ENCODE results near the gene LVRN. TPM values are rescaled to one million over a fixed set of nuclear protein-coding genes. Genes with fewer than 3 reads are reported as not detected.

The LVRN gene
- total RNA-seq, 1 experiment from 2014 or later: 0.09 TPM

DNA sequence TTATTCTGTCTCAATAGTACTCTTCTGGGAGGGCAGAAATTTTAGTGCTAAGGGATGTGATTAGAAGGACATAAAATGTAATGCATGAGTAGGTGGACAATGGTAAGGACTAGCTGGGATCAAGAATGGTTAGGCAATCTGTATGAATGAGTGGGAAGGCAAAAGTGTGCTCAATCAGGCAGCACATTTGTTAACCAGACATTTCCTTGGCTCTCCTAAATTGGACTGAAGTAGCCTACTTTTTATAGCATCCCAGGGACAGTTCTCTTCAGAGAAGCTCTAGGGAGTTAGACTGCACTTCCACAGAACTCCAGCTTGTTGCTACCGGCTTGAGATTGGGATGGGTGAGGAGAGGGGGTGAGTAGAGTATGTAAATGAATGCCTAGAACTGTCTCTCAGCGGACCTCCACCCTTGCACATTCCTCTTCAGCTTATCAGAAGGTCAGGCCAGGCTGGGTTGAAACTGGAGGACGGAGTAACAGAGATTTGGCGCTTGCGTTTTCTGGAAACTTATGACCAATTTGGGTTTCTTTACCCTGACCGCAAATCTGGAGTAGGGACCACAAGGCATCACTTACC, 51.0 kb downstream of the LVRN start:
- Histone ChIP-seq H3K23ac (ENCODE audit: insufficient read length, low read depth, low read length) (no peak overlapping the region), H2AFZ (ENCODE audit: low read length) (no peak overlapping the region), H3K79me1 (ENCODE audit: insufficient read depth, low read depth, low read length, poor library complexity, severe bottlenecking) (no peaks in the 10 kb centered on the region), H4K5ac (ENCODE audit: insufficient read length, low read depth, low read length) (no peak overlapping the region), H3K9me3 (ENCODE audit: control insufficient read depth, low read depth, low read length) (no peaks in the 10 kb centered on the region), H3K4ac (ENCODE audit: low read depth, low read length) (no peak overlapping the region), H4K20me1 (ENCODE audit: control insufficient read depth, insufficient read depth, insufficient read length) (no peaks in the 10 kb centered on the region), H3K27me3 (ENCODE audit: insufficient read depth, low read length) (no peaks in the 10 kb centered on the region), H2AK5ac (ENCODE audit: insufficient read length, low read length) (no peak overlapping the region), H2BK120ac (ENCODE audit: low read depth, low read length, poor library complexity, severe bottlenecking) (no peak overlapping the region), H2BK5ac (ENCODE audit: insufficient read length, low read length) (no peak overlapping the region), H4K91ac (ENCODE audit: insufficient read length, low read depth, low read length) (no peak overlapping the region), H3T11ph (ENCODE audit: low read length) (no peak overlapping the region), H3K9ac (ENCODE audit: extremely low read depth, insufficient read length, low read length) (no peak overlapping the region), H4K8ac (replicated peaks; ENCODE audit: insufficient read length, low read depth, low read length) (no peak overlapping the region), H3K27ac (ENCODE audit: insufficient read length, low read depth, low read length) (no peak overlapping the region), H2BK20ac (ENCODE audit: low read depth, low read length, poor library complexity, severe bottlenecking) (no peak overlapping the region), H3K79me2 (ENCODE audit: insufficient read depth, low read length) (no peaks in the 10 kb centered on the region; the same call in 1 of the 2 replicates), H2BK12ac (ENCODE audit: insufficient read length, low read depth, low read length) (no peak overlapping the region), H2BK15ac (ENCODE audit: low read depth, low read length) (no peak overlapping the region), H3K4me2 (ENCODE audit: insufficient read depth, insufficient read length, low read length) (no peak overlapping the region), H3K56ac (ENCODE audit: insufficient read length, low read depth, low read length) (no peak overlapping the region), H3K4me1 (ENCODE audit: insufficient read depth, low read length) (no peaks in the 10 kb centered on the region), H3K23me2 (ENCODE audit: insufficient read length, low read depth, low read length, poor library complexity, severe bottlenecking) (no peaks in the 10 kb centered on the region), H3K18ac (ENCODE audit: insufficient read length, low read depth, low read length) (no peak overlapping the region), H3K14ac (ENCODE audit: insufficient read depth, low read length) (no peak overlapping the region)
- TF ChIP-seq, protein P1, sequence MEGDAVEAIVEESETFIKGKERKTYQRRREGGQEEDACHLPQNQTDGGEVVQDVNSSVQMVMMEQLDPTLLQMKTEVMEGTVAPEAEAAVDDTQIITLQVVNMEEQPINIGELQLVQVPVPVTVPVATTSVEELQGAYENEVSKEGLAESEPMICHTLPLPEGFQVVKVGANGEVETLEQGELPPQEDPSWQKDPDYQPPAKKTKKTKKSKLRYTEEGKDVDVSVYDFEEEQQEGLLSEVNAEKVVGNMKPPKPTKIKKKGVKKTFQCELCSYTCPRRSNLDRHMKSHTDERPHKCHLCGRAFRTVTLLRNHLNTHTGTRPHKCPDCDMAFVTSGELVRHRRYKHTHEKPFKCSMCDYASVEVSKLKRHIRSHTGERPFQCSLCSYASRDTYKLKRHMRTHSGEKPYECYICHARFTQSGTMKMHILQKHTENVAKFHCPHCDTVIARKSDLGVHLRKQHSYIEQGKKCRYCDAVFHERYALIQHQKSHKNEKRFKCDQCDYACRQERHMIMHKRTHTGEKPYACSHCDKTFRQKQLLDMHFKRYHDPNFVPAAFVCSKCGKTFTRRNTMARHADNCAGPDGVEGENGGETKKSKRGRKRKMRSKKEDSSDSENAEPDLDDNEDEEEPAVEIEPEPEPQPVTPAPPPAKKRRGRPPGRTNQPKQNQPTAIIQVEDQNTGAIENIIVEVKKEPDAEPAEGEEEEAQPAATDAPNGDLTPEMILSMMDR (conservative IDR thresholded peaks at IDR 0.05): no peak
- H3K27me3 Mint-ChIP-seq (ENCODE audit: low read depth): no peaks in the 10 kb centered on the region
- H3K4me3 Mint-ChIP-seq: no peak overlapping the region
- no peaks in the 10 kb centered on the region for H3K9me3 Mint-ChIP-seq
- WGBS (ENCODE audit: extremely low coverage, insufficient read length, low lambda C conversion rate): no CpG with 5 or more reads among the region's 6 CpGs
- H3K36me3 Mint-ChIP-seq (ENCODE audit: insufficient read depth in 1 of 3, low read depth in 3 of 3): no peaks in the 10 kb centered on the region
- DNase-seq: no peak
- no peak overlapping the region for H3K27ac Mint-ChIP-seq
- no peaks in the 10 kb centered on the region for H3K4me1 Mint-ChIP-seq

Data from H9 (cell line).